C4-2B (cell line): Measurements from ENCODE around the gene BOLL.
A peak's percentile ranks its signal among the peaks of the same experiment; 100 is the strongest.

Source experiments
- ZFX ChIP-seq: fragments of 450-650 bp; IDR thresholded peaks from 2 replicates; pipeline ENCODE4 v1.6.1; 2017
- TF ChIP-seq, protein P1 (sequence below): fragments of 450-650 bp; conservative IDR thresholded peaks from 2 replicates; pipeline ENCODE4 v1.5.1; 2017; ENCODE audit warnings: mild to moderate bottlenecking

DNA sequence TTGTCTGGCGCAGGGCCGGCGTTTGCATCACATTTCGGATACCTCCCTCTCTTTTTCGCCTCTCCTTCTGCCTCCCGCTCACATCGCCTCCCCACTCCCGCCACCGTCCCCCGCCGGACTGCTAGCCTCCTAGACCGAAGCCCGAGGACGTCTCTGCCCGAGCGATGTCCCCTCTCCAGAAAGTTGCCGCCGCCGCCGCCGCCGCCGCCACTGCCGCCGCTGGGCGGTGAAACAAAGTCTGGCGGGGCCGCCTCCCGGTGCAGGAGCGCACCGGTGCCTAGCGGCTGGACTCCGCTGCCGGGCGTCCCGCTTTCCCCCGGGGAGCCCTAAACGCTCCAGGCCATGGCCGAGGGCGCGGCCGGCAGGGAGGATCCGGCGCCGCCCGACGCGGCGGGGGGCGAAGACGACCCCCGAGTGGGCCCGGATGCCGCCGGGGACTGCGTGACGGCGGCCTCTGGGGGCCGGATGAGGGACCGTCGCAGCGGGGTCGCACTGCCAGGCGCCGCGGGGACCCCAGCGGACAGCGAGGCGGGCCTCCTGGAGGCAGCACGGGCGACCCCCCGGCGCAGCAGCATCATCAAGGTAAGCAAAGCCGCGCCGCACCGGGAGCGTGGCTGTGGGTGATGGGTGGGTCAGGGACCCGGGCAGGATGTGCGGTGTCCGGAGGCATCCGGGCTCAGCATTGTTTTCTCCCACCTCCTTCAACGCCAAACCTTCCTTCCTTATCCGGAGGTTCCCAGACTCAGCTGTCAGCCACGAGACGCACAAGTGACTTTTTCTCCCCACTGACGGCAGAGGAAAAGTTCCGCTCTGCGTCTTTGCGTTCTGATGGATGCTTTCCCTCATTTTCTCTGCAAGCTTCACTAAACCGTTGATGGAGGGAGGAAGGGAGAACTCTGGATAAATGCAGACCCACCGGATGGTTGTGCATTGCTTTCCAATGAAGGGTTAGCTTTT lies 19.9 kb upstream of the BOLL start:
- TF ChIP-seq, protein P1, sequence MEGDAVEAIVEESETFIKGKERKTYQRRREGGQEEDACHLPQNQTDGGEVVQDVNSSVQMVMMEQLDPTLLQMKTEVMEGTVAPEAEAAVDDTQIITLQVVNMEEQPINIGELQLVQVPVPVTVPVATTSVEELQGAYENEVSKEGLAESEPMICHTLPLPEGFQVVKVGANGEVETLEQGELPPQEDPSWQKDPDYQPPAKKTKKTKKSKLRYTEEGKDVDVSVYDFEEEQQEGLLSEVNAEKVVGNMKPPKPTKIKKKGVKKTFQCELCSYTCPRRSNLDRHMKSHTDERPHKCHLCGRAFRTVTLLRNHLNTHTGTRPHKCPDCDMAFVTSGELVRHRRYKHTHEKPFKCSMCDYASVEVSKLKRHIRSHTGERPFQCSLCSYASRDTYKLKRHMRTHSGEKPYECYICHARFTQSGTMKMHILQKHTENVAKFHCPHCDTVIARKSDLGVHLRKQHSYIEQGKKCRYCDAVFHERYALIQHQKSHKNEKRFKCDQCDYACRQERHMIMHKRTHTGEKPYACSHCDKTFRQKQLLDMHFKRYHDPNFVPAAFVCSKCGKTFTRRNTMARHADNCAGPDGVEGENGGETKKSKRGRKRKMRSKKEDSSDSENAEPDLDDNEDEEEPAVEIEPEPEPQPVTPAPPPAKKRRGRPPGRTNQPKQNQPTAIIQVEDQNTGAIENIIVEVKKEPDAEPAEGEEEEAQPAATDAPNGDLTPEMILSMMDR = peak; percentile 16
- no peak for TF ChIP-seq ZFX
